GM18868 (cell line): ENCODE results near the gene GLCE.
"Not testable (repeated sequence)": the region's sequence is repeated elsewhere in the genome, so short reads cannot be mapped to it uniquely, and the experiment has no call there.

Experiments
- ATAC-seq: cut with Tn5 transposase; IDR thresholded peaks from one replicate; pipeline ENCODE4 v1.9.1; 2021; ENCODE audit warnings: mild to moderate bottlenecking, moderate library complexity; ENCODE audit not compliant: unreplicated experiment

GLCE gene

DNA sequence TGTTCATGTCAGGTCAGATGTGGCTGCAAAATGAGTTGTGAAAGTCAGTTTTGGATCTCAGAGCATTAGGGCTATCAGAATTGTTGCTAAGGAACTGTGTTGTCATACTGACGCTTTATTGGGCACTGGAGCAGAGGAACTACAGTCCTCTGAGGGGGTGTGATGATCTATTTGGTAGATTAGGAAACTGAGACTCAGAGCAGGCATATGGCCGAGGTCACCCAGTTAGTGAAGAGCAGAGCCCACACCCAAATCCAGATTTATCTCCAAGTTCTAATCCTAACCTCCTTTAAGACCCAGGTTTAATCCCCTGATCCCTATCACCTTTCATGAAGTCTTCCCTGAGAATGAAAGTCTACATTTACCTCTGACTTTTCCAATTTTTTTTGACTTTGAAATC lies 25.6 kb upstream of the GLCE start:
- ATAC-seq, result no peak

- ATAC-seq, result no peak
Observed at GRCh38 chr15:69135499-69135898, 24.9 kb upstream of the GLCE start.

GRCh38 chr15:69138963-69139362 lies 21.5 kb upstream of the GLCE start:
- no peak for ATAC-seq

DNA sequence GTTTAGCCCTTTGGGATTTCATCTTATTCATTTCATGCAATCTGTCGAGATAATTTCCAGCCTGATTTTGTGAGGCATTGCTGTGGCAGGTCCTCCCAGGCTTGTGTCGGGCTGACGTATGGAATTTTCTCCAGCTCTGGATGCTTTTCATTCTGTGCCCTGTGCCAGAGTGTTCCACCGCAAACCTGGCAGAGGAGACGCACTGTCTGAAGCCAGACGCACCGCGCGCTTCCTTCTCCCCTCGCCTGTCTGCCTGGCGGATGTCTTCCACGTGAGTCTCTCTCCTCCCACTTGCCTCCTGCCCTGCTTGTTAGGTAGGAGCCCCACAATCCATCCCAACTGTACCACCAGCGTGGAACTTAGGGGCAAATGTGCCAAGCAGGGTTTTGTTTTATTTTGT lies 20.1 kb upstream of the GLCE start:
- no peak for ATAC-seq

DNA sequence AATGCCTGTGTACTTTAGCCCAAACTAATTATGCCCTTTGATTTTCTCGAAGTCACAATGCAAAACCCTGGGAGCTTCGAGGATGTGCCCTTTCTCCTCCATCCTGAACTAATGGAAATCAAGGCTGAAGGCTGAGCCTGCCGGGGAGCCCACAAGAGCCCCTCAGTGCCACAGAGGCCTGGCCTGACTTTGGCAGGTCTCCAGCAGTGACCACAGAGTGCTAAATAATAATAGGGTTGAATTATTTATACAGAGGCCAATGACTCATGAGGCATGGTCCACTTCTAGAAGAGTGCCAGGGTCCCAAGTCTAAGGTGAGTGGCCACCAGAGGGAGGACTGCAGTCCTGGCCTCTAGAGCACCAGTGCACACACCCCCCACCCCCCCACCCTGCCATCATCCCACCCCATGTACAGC lies 19.1 kb upstream of the GLCE start:
- no peak for ATAC-seq

DNA sequence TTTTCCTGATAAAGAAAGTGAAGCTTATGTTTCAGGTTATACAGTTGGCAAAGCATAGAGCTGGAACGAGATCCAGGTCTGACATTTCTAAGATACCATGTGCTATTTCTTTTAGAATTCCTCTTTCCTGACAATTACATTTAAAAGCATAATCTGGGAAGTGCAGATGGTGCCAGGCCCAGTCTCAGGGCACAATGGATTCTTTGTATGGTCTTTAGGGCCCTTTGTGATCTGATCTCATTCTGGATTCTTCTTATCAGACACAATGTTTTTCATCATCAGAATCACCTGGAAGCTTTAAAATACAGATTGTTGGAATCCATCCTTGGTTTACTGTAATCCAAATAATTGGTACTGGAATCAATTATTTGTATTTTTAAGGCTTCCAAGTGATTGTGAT lies 18.6 kb upstream of the GLCE start:
- ATAC-seq, result no peak

DNA sequence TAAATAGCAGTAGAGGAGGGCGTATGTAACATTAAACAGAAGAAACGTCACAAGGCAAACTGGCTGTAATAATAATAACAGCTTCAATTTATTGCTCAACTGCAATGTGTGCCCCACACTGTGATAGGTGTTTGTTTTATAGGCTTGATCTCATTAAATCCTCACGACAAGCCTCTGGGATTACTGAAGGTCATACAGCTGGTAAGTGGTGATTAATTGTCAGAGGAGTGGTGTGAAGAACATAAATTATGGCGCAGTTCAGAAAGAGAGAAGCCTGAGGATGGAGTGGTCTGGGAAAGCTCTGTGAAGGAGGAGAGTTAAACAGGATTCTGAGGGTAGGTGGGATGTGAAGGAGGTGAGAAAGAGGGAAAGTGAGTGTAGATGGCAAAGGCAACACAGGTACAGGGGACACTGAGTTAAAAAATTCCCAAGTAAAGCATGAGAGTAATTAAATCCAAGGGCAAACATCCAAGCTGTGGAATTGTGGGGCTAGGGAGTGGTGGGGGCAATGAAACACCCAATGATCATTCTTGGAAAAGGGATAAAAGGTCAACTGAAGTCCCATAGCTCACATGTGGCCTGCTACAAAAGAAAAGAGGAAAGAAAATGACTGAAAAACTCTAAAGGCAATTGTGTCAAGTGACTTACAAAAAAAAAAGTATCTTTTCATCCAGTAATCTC lies 16.5 kb upstream of the GLCE start:
- ATAC-seq, result no peak

DNA sequence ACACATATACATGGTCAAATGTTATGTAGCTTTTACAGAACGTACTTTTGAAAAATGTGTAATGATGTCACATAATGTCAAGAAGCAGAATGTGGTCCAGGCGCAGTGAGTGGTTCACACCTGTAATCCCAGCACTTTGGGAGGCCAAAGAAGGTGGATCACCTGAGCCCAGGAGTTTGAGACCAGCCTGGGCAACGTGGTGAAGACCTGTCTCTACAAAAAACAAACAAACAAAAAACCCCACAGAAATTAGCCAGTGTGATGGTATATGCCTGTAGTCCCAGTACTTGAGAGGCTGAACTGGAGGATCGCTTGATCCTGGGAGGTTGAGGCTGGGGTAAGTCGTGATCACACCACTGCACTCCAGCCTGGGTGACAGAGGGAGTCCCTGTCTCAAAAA lies 15.9 kb upstream of the GLCE start:
- no peak for ATAC-seq

DNA sequence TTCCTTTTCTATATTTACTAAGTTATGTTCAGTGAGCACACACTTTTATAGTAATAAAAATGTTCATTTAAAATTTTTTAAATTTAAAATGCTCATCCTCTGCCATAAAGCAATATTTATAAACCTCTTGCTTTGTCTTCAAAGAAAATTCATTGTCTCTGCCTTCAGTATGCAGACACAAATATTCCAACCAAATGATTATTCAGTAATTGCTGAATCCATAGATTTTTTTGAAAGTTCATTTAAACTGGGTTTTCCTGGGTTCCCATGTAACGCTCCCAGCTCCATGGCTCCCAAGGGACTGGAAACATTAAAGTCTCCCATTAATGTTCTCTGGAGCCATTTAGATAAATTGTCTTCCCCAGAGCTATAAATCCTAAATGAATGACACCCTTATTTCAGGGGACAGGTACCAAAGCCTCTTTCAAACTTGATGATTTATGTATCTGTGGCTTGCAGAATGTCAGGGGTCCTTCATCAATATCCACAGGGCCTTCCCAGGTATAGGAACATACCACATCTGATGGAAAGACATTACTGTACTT lies 15.2 kb upstream of the GLCE start:
- ATAC-seq, result no peak

DNA sequence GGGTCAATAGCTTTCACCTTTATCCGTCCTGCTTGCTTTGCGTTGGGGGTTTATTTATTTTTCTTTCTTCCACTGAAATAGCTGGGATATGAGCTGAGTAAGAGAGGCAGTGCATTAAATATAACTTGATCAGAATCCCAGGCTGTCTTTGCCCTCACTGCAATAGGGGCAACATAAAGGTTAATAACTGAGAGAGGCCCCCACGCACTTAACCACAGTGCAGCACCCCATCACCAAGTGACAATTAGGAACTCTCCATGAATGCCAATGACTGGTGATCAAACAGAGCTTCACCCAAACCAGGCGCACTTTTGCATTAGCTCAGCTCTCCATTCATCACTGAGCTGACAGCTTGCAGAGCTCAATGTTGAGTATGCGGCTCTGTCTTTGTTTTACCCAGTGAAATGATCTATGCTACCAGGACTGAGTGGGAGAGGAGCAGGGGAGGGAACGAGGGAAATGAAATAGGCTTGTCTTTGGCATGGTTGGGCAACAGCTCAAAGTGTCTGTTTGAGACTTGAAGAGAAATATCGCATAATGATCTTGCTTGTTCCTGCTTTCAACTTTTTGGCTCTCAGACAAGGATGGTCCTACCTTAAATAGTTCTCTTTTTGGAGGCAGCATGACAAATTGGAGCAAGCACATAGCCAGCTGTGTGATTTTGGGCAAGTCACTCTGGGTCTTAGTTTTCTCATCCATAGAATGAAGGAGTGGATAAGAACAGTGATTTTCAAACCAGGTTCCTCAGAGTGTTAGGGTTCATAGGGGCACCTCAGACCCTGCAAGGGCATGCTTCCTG lies 14.5 kb upstream of the GLCE start:
- no peak for ATAC-seq

DNA sequence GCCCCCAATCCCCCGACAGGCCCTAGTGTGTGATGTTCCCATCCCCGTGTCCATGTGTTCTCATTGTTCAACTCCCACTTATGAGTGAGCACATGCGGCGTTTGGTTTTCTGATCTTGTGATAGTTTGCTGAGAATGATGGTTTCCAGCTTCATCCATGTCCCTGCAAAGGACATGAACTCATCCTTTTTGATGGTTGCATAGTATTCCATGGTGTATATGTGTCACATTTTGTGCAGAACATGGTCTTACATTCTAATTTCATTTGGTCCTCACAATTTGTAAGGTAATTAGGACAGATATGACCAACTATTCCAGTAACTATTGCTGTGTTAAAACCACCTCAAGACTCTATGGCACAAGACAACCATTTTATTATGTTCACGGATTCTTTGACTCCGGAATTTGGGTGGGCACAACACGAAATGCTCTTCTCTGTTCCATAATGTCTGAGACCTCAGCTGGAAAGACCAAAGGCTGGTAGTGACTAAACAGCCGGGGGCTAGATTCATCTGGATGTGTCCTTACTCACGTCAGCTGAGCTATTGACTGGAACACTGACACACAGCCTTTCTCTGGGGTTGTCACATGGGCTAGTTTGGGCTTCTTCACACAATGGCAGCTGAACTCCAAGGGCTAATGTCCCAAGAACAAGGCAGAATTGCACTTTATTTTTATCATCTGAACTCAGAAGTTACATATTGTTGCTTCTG lies 13.6 kb upstream of the GLCE start:
- ATAC-seq, result no peak

DNA sequence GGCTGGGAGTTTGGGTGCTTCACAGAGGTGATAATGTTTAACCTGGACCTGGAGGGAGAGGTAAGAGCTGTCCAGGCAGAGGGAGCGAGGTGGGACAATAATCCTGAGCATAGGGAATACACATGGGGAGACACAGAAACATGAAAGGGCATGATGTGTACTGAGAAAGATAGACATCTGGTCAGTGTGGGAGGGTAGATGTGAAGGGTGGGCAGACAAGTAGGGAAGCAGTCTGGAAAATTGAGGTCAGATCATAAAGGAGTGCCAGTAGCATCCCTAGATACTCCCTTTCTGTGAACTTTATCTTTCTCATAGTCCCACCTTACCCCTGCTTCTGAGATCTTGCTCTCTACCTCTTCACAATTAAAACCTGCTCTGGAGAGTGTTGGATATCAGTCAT lies 12.0 kb upstream of the GLCE start:
- no peak for ATAC-seq

- no peak for ATAC-seq
Observed at GRCh38 chr15:69149163-69149562, 11.3 kb upstream of the GLCE start.

GRCh38 chr15:69149803-69150202 lies 10.6 kb upstream of the GLCE start:
- no peak for ATAC-seq

DNA sequence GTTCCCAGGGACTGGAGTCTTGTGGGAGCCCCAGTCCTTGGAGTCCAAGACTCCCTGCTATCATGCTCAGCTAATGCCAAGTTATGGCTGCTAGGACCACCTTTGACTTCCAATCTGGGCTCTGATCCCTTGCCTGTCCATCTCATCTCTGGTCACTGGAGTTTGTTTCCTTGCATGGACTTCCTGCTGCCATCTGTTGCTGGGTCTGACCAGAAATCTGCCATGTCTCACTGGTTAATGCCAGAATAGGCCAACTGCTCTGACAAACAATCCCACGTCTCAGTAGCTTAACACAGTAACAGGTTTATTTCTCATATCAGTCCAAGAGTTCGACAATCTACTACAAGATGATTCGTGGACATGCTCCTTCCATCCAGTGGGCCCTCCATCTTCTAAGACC lies 10.1 kb upstream of the GLCE start:
- no peak for ATAC-seq

GRCh38 chr15:69150841-69151240 lies 9.6 kb upstream of the GLCE start:
- no peak for ATAC-seq

DNA sequence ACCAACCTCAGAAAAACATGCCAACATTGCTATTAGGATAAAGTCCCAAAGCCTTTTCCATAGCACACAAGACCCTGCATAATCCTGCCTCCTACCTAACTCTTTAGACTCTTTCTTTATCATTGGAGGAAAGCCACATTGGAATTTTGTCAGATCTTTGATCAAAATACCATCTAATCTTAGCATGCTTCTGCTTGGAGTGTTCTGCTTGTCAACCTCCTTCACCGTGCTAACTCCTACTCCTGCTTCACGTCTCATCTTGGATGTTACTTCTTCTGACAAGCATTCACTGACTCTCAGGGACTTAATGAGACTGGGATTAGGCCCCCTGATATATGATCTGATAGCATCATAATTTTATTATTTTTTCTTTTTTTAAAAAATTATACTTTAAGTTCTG lies 7.4 kb upstream of the GLCE start:
- no peak for ATAC-seq

GRCh38 chr15:69153587-69153986 lies 6.8 kb upstream of the GLCE start:
- not testable (repeated sequence) for ATAC-seq

DNA sequence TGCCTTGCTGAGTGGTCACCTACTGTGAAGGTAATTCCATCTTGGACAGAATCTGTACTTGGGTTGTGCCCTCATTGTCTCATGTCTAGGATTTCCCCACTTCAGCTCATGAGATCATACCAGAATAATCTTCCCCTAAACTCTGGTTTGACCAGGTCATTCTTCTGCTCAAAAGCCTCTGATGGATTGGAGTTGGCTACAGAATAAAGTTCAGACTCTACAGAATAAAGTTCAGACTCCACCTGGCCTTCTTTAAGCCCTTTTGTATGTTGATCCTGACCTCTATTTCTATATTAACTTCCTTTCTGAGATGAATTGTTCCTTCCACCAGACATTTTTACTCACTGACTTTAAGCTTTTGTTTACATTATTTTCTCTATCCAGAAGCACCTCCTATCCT lies 6.4 kb upstream of the GLCE start:
- ATAC-seq, result no peak

DNA sequence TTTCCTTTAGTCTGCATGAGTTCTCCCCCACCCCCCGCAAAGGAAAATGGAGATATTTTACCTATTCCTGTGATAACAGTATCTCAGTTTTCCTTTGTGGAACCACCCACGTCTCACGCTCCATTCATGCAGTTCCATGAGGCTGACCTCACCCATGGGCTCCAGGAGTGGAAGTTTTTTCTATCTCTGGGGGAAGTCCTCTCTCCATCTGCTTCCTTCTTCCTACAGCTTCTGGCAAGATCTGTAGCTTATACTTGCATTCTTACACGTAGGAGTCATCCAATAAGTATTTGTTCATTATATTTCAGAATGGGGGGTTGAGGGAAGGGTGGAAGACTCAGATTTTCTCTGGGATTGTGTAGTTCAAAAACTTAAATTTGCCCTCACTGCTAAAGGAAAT lies 5.8 kb upstream of the GLCE start:
- ATAC-seq, result no peak

- ATAC-seq, result no peak
Observed at GRCh38 chr15:69156736-69157381, 3.6 kb upstream of the GLCE start.
